ENCODE results near the gene NRP1.
A peak's percentile ranks its signal among the peaks of the same experiment; 100 is the strongest.

DNA sequence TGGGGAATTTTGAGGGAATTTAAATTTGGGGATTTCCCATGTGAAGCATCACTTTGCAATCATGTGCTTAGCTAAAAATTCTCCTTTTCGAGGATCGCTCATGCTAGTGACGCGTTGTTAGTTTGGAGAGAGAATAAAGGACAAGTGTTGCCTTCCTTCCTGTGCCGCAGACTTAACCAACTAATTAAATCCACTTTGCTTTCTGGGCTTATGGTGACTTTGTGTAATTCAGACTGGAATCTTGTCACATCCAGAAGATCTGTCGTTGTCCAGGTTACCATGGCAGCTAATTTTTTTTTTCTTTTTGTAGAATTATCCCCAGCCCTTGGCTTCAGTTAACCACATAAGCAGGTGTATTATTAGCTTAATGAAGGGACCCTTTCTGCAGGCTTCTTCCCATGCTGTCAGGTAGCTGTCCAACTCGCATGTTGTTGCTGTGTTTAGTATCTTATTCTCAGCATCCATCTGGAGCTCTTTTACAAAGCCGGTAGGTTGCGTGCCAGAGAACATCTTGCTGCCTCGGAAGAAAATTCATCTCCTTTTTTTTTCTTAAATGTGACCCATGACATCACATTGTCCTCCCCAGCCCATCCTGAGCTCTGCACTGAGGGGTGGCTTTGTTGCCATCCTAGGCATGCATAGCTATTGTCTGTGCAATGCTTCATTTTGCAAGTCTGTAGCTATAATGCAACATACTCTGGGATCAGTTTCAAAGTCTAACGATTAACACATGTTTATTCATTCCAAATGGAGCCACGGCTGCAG is 47.2 kb upstream of the NRP1 start:
- TF ChIP-seq, protein P1, sequence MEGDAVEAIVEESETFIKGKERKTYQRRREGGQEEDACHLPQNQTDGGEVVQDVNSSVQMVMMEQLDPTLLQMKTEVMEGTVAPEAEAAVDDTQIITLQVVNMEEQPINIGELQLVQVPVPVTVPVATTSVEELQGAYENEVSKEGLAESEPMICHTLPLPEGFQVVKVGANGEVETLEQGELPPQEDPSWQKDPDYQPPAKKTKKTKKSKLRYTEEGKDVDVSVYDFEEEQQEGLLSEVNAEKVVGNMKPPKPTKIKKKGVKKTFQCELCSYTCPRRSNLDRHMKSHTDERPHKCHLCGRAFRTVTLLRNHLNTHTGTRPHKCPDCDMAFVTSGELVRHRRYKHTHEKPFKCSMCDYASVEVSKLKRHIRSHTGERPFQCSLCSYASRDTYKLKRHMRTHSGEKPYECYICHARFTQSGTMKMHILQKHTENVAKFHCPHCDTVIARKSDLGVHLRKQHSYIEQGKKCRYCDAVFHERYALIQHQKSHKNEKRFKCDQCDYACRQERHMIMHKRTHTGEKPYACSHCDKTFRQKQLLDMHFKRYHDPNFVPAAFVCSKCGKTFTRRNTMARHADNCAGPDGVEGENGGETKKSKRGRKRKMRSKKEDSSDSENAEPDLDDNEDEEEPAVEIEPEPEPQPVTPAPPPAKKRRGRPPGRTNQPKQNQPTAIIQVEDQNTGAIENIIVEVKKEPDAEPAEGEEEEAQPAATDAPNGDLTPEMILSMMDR (IDR thresholded peaks at IDR 0.05; ENCODE audit: low read depth, low read length, missing input control): no peak
- TF ChIP-seq, protein P2, sequence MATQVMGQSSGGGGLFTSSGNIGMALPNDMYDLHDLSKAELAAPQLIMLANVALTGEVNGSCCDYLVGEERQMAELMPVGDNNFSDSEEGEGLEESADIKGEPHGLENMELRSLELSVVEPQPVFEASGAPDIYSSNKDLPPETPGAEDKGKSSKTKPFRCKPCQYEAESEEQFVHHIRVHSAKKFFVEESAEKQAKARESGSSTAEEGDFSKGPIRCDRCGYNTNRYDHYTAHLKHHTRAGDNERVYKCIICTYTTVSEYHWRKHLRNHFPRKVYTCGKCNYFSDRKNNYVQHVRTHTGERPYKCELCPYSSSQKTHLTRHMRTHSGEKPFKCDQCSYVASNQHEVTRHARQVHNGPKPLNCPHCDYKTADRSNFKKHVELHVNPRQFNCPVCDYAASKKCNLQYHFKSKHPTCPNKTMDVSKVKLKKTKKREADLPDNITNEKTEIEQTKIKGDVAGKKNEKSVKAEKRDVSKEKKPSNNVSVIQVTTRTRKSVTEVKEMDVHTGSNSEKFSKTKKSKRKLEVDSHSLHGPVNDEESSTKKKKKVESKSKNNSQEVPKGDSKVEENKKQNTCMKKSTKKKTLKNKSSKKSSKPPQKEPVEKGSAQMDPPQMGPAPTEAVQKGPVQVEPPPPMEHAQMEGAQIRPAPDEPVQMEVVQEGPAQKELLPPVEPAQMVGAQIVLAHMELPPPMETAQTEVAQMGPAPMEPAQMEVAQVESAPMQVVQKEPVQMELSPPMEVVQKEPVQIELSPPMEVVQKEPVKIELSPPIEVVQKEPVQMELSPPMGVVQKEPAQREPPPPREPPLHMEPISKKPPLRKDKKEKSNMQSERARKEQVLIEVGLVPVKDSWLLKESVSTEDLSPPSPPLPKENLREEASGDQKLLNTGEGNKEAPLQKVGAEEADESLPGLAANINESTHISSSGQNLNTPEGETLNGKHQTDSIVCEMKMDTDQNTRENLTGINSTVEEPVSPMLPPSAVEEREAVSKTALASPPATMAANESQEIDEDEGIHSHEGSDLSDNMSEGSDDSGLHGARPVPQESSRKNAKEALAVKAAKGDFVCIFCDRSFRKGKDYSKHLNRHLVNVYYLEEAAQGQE (IDR thresholded peaks at IDR 0.05): no peak
- TF ChIP-seq, protein P3, sequence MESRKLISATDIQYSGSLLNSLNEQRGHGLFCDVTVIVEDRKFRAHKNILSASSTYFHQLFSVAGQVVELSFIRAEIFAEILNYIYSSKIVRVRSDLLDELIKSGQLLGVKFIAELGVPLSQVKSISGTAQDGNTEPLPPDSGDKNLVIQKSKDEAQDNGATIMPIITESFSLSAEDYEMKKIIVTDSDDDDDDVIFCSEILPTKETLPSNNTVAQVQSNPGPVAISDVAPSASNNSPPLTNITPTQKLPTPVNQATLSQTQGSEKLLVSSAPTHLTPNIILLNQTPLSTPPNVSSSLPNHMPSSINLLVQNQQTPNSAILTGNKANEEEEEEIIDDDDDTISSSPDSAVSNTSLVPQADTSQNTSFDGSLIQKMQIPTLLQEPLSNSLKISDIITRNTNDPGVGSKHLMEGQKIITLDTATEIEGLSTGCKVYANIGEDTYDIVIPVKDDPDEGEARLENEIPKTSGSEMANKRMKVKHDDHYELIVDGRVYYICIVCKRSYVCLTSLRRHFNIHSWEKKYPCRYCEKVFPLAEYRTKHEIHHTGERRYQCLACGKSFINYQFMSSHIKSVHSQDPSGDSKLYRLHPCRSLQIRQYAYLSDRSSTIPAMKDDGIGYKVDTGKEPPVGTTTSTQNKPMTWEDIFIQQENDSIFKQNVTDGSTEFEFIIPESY (IDR thresholded peaks at IDR 0.05): no peak
- TF ChIP-seq EGR1 (IDR thresholded peaks at IDR 0.05; ENCODE audit: low read depth in 2 of 2) (no peak), FOXA1 (IDR thresholded peaks at IDR 0.05) (no peak), TAF1 (conservative IDR thresholded peaks at IDR 0.05) (no peak), RAD21 (IDR thresholded peaks at IDR 0.05) (no peak), YY1 (IDR thresholded peaks at IDR 0.05) (no peak), RXRA (IDR thresholded peaks at IDR 0.05) (no peak), JUND (IDR thresholded peaks at IDR 0.05) (no peak), GABPA (IDR thresholded peaks at IDR 0.05 in 1 of 2, conservative IDR thresholded peaks at IDR 0.05 in 1 of 2) (no peak)
- TF ChIP-seq, protein P4, sequence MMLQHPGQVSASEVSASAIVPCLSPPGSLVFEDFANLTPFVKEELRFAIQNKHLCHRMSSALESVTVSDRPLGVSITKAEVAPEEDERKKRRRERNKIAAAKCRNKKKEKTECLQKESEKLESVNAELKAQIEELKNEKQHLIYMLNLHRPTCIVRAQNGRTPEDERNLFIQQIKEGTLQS (IDR thresholded peaks at IDR 0.05): peak; percentile 18
